ENCODE measurements around the gene PARVA.

DNA sequence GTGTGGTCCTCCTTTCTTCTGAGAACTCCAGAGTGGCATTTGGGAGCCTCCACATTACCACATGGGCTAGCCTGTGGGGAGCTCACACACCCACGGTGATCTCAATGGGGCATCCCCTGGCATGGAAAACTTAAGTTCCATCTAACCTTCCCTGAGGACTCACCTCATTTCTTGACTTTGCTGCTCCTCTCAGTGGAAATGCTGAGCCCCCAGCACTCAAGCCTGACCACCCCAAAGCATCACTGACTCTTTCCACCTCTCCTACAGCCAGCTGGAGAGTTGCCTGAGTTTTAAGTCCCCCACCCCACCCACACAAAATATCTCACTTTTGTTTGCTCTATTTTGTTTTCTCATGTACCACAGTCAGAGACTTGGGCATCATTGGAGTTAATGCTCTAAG is 23.8 kb upstream of the PARVA start:
- TF ChIP-seq CTCF (conservative IDR thresholded peaks at IDR 0.05 in 1 of 2, IDR thresholded peaks at IDR 0.05 in 1 of 2; ENCODE audit: low read depth in 1 of 2, low read length in 2 of 2), result no peak
- no peak for TF ChIP-seq EZH2 (IDR thresholded peaks at IDR 0.05; ENCODE audit: low read length, missing control alignments)
